SW480 (cell line): ENCODE results near the gene TXNIP.
A peak's percentile ranks its signal among the peaks of the same experiment; 100 is the strongest.

Experiments
- DNase-seq: peaks from one replicate; pipeline ENCODE4 v3.0.0-alpha.2; 2016; ENCODE audit warnings: low spot score

Gene TXNIP

DNA sequence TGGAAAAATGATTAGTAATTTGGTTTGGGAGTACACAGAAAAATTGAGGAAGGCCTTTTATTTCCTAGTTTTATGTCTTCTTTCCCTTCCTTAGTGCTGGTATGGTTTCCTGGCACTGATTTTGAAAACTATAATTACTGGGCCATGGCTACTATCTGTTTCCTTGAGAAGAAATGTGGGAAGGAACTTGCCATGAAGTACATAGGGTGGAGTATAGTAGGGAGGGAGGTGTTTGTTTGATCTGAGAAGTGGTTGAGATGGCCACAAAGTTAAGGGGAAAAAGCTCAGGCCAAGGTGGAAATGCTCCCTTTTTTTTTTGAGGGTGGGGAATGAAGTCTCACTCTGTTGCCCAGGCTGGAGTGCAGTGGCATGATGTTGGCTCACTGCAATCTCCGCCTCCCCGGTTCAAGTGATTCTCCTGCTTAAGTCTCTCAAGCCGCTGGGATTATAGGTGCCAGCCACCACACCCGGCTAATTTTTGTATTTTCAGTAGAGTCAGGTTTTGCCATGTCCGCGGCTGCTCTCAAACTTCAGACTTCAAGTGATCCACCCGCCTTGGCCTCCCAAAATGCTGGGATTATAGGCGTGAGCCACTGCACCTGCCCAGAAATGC, 13.9 kb upstream of the TXNIP start:
- no peak for DNase-seq

- no peak for DNase-seq
Measured at GRCh38 chr1:146007489-146008133, 11.2 kb upstream of the TXNIP start.

DNA sequence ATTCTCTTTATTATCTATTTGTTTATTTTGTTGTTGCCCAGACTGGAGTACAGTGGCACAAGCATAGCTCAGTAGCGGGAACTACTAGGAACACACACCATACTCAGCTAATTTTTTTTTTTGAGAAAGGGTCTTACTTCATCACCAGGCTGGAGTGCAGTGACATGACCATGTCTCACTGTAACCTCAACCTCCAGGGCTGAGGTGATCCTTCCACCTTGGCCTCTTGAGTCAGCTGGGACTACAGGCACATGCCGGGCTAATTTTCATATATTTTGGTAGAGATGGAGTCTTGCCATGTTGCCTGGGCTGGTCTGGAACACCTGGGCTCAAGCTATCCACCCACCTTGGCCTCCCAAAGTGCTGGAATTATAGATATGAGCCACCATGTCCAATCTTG, 5.3 kb upstream of the TXNIP start:
- no peak for DNase-seq

- no peak for DNase-seq
Measured at GRCh38 chr1:145999321-146000024, 3.1 kb upstream of the TXNIP start.

DNA sequence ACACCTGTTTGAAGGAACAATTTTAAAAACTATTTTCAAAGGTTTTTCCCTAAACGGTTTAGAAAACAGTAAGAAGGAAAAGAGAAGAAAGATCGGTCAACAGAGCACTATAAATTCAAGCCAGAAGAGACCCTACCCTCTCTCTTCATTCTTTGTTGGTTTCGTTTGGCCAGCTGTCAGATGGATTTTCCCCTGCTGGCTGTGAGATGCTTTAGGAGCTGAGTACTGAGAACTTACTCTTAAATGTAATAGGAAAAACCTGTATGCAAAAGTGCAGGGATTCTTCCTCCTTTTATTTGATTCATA, 1.3 kb upstream of the TXNIP start:
- DNase-seq: no peak

DNA sequence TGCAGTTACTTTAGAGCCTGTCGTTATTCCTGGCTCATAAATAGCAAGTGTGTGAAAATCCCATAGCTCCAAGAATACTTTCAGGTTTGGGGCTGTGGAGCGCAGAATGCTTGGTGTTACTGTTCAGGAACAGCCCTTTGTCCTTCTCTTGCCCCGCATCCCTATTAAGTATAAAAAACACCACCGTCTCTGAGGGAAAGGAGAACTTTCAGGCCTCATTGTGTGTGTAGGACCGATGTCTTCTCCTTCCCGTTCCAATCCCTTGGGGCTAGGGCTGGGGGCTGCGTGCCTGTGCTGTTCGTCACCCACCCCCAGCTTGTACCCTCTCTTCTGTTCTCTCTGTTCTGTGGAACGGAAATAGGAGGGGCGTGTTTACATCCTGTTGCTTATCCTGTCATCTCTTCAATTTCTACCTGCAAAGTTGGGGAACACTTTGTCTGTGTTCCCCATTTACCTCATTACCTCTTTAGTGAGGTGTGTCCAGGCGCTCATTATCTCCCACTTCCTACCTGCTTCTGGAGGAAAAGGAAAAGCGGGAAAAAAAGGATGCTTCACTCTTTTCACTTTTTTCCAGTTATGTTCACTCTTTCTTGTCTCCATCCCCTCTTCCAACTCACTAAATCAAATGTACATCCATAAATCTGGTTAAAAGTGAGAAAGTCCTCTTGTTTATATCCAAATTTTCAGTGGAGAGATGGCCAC, 788 bp upstream of the TXNIP start:
- peak; percentile 66 for DNase-seq

GRCh38 chr1:145995964-145996432, 381 bp downstream of the TXNIP start:
- DNase-seq: peak; percentile 35

DNA sequence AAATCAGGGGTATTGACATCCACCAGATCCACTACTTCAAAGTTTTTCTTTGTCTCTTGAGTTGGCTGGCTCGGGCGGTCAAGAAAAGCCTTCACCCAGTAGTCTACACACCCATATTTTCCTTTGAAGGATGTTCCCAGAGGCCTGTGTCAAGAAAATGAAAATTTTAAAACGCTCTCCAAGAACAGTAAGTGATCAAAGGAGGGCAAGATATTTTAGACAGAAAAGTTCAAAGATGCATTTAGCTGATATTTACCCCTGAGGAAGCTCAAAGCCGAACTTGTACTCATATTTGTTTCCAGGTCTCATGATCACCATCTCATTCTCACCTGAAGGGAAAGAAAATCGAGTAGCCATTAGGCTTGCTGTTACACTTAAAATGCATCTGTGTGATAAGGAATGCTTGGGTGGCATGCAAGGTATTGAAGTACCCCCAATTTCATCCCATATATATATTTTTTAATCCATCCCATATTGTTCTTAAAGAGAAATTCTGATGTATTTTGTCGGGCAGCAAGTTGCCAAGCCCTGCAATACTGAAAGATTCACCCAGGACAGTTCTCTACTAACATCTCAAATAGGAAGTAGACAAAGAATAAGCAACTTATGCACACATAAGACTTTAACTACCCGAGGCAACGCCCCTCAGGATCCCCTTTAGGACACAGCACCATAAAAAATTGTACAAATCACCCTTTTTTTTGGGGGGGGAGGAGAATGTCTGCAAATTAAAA, 1.1 kb downstream of the TXNIP start:
- no peak for DNase-seq

GRCh38 chr1:145994391-145995120, 1.8 kb downstream of the TXNIP start:
- no peak for DNase-seq

DNA sequence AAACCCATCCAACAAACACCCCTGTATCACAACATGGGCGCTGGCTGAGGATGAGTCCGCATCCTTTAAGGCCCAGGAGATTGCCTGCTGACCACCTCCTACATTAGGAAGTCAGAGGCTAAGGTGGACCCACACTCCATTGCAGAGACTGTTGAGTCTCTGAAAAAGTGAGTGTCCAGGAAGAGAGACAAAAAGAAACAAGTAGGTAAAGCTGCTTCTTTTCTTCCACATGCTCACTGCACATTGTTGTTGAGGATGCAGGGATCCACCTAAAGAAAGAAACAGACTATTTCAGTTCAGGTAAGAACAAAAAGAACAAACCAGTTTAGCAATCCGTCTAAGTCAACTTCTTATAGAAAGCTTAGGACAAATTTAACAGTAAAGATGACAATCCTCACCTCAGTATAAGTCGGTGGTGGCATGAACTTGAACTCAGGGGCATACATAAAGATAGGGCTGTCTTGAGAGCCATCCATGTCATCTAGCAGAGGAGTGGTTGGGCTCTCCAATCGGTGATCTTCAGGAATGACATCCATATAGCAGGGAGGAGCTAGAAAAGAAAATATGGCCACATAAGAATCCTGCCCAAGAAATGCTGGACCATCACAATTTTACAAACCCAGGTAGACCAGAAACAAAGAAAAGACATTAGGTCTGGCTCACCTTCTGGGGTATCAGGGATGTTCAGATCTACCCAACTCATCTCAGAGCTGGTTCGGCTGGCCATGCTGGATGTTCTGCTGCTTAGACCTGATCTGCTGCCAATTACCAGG, 2.6 kb downstream of the TXNIP start:
- no peak for DNase-seq

DNA sequence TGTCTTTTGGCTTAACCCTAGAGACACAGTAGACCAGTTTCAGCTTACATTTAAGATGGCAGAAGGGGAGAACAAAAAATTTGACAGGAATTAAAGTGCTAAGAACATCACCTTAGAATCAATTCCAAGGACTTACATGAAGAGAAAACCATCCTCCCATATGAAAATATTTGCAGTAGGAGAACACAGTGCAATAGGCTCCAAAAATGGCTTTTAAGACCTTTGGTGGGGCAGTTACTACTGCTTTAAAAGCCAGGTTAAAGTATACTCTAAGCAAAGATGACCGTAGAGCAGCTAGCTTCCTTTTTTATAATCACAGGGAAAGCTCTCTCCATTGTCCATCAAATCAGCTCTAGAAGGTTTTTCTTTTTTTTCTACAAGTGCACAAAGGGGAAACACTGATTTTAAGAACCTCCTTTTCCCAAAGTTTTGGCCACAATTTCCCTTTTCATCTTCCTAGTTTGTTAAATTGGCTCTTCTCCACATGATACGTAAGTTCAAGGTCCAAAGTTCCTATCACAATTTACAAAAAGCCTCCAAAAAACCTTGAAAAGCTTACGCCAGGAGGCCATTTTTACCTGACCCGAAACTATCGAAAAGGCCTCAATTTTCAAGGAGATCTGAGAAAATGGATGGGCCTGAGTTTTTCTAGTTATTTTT, 3.3 kb downstream of the TXNIP start:
- no peak for DNase-seq

DNA sequence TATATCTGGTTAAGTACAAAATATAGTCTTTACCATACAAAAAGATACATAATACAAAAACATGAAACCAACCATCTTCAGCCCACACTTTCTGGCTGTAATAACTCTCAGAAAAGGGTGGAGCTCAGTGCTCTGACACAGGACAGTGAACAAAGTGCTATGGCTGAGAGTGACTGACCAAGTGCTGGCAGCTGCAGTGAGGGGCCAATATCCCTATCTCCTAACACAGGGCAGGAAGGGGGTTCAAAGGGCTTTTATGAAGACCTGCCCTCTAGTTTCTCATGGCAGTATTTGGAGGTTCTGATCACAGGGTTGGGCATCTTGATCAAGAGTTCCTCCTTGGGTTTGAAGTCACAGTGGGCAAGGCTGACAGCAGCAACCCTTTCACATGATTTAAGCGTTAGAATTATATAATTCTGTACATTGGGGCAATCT, 3.9 kb downstream of the TXNIP start:
- no peak for DNase-seq

DNA sequence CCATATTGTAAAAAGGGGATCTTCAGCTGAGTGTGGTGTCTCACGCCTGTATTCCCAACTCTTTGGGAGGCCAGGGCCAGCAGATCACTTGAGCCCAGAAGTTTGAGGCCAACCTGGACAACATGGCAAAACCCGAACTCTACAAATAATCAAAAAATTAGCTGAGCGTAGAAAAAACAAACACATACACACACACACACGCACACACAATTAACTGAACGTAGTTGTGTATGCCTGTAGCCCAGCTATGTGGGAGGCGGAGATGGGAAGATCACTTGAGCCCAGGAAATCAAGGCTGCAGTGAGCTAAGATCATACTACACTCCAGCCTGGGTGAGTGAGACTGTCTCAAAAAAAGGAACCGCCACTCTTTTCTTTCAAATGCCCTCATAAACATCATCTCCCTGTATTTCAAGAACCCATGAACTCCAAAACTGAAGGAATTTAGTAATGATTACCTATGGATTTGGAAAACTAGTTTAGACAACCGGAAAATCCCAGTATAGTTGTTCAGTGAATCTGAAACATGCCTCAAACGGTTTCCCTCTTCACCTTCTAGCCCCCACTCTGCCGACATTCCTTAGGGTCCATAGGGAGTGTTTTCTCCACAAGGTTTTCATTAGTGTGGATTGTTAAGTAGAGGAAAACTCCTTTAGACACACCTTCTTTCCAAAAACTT, 4.5 kb downstream of the TXNIP start:
- DNase-seq: no peak

DNA sequence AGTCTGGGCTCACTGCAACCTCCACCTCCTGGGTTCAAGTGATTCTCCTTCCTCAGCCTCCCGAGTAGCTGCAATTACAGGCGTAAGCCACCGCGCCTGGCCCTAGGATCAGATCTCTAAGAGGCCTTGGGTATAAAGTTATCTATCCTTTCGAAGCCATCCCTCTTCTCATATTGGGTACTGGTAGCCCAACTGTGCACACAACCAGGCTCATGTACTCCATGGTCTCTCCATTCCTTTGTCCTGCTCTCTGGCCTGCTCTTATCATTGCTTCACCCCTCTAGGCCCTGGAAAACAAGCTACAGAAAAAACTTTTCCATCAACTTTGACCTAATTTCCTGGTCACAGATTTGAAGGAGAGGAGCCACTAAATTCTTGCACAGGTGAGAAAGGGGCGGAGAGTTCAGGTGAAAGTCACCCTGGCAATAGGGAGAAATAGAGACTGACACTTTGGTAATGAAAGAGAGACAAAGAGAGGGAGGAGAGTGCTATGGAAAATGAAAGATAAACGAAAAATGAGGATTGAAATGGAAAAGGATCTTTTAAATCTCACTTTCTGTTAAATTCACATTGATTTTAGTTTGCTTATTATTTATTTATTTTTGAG, 6.0 kb downstream of the TXNIP start:
- peak; percentile 52 for DNase-seq

GRCh38 chr1:145988773-145989172, 7.6 kb downstream of the TXNIP start:
- DNase-seq: no peak

- no peak for DNase-seq
Measured at GRCh38 chr1:145987926-145988325, 8.5 kb downstream of the TXNIP start.

DNA sequence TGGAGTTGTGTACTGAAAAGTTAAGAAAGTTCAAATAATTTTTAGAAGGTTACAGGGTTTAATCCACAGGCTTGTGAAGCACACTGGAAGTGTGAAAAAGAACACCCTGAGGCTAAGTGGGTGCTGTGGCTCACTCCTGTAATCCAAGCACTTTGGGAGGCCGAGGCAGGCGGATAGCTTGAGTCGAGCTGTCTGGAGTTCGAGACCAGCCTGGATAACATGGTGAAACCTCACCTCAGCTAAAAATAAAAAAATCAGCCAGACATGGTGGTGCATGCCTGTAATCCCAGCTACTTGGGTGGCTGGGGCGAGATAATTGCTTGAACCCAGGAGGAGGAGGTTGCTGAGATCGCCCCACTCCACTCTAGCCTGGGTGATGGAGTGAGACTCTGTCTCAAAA, 9.8 kb downstream of the TXNIP start:
- no peak for DNase-seq

- no peak for DNase-seq
Measured at GRCh38 chr1:145985502-145986439, 10.6 kb downstream of the TXNIP start.
